GM19463 (cell line): ENCODE measurements around the gene NOC3L.

Experiments used
- ATAC-seq: cut with Tn5 transposase; IDR thresholded peaks from one replicate; pipeline ENCODE4 v1.9.1; 2021; ENCODE audit warnings: mild to moderate bottlenecking, moderate library complexity; ENCODE audit not compliant: unreplicated experiment

NOC3L gene

GRCh38 chr10:94308866-94309265 lies 53.9 kb downstream of the NOC3L start:
- no peak for ATAC-seq

- ATAC-seq = no peak
Measured at GRCh38 chr10:94307046-94307615, 55.6 kb downstream of the NOC3L start.

- no peak for ATAC-seq
Measured at GRCh38 chr10:94303929-94304328, 58.8 kb downstream of the NOC3L start.

GRCh38 chr10:94300042-94300441 lies 62.7 kb downstream of the NOC3L start:
- ATAC-seq = no peak

GRCh38 chr10:94299417-94299816 lies 63.3 kb downstream of the NOC3L start:
- ATAC-seq = no peak

- no peak for ATAC-seq
Measured at GRCh38 chr10:94294168-94294567, 68.6 kb downstream of the NOC3L start.

- ATAC-seq = no peak
Measured at GRCh38 chr10:94293354-94293753, 69.4 kb downstream of the NOC3L start.

- no peak for ATAC-seq
Measured at GRCh38 chr10:94292434-94293090, 70.2 kb downstream of the NOC3L start.

GRCh38 chr10:94288361-94289101 lies 74.2 kb downstream of the NOC3L start:
- ATAC-seq = no peak

- no peak for ATAC-seq
Measured at GRCh38 chr10:94287336-94287735, 75.4 kb downstream of the NOC3L start.

GRCh38 chr10:94286901-94287300 lies 75.8 kb downstream of the NOC3L start:
- ATAC-seq = no peak

- no peak for ATAC-seq
Measured at GRCh38 chr10:94285271-94285670, 77.5 kb downstream of the NOC3L start.
